AG09319 (cell line): ENCODE results near the gene FRY.

Source experiments
- DNase-seq: peaks from one replicate; pipeline ENCODE4 v3.0.0-alpha.2; 2010; ENCODE audit warnings: low read depth; ENCODE audit errors: extremely low read depth
- TF ChIP-seq, protein P1 (sequence below): IDR thresholded peaks from 2 replicates; pipeline ENCODE4 v1.5.1; 2011; ENCODE audit warnings: low read depth, mild to moderate bottlenecking, inconsistent platforms, low read length, moderate library complexity

The FRY gene

DNA sequence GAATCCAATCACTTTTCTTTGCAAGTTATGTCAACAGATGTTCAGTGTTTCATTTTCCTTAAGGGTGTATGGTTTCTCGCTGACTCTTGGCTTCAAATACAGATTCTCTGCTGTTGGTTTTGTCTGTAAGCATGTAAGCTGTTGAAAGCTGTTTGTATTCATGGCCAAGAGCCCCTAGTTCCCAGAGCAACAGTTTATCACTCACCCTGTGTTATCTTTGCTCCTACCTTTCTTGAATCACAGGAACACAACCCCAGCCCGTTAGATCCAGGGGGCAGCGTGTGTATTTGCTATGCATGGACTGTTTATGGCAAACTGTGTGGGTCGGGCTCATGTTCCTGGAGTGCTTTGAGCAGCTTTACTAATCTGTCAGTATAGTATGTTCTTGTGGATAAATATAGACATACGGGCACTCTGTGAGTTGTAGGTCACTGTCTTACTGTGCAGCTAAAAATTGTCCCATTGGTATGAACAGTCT is 28.9 kb downstream of the FRY start:
- no peak for DNase-seq
- TF ChIP-seq, protein P1, sequence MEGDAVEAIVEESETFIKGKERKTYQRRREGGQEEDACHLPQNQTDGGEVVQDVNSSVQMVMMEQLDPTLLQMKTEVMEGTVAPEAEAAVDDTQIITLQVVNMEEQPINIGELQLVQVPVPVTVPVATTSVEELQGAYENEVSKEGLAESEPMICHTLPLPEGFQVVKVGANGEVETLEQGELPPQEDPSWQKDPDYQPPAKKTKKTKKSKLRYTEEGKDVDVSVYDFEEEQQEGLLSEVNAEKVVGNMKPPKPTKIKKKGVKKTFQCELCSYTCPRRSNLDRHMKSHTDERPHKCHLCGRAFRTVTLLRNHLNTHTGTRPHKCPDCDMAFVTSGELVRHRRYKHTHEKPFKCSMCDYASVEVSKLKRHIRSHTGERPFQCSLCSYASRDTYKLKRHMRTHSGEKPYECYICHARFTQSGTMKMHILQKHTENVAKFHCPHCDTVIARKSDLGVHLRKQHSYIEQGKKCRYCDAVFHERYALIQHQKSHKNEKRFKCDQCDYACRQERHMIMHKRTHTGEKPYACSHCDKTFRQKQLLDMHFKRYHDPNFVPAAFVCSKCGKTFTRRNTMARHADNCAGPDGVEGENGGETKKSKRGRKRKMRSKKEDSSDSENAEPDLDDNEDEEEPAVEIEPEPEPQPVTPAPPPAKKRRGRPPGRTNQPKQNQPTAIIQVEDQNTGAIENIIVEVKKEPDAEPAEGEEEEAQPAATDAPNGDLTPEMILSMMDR, result no peak

DNA sequence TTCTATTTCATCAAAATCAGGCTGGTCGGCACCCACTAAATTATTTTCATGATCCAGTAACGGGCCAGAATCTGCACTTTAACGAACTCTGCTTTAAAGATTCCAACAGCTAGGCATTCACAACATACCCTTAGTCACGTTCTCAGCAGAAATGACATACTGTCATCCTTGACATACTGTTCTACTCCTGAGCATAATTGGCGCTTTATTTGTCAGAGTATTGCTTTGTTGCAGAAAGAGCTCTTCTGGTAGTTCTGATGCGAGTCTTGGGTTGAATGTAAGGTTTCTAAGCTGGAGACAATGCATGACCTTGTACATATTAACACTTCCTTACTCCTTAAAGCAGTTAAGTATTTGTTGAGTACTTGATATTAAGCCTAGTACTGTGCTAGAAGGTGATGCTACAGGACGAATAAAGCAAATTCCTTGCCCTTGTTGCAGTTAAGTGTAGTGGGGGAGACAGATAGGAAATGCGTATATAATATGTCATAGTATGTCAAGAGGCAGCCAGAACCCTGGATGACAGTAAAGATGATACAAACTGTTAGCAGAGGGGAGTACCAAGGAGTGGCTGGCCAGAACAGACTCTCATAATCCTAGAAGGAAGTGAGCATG is 32.2 kb downstream of the FRY start:
- DNase-seq, result no peak
- TF ChIP-seq, protein P1, result no peak

DNA sequence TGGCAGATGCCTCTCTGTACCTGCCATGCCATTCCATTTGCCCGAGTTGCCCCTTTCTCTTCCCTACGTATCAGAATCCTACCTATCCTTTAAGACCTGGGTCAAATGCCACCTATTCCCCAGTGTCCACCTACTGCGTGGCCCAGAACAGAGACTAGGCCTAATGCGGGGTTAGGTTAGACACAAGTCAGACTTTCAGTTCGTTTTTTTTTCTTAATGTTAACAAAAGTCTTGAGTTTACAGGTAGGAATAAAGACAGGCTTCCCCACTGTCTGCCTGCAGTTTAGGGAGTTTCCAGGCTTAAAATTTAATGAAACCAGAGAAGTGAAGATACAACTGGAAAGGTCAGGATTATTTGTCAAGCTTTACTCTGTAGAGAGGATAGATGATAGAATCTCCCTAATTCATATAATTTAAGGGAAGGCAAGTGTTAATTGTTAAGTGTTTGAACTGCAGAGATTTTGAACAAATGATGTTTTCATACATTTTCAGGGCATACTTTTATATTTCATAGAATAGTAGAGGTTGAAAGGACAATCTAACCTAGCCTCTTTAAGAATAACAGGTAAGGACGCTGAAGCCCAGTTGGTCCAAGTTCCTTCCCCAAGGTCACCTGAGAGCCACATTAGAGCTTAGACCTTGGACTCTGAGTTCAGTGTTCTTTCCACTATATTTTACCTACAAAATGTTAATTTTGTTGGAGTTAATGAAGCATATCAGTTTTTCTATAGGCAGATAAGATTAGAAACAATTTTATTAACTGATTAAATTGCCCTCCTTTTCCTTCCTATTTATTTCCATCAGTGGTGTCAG is 35.8 kb downstream of the FRY start:
- TF ChIP-seq, protein P1, result no peak
- no peak for DNase-seq

DNA sequence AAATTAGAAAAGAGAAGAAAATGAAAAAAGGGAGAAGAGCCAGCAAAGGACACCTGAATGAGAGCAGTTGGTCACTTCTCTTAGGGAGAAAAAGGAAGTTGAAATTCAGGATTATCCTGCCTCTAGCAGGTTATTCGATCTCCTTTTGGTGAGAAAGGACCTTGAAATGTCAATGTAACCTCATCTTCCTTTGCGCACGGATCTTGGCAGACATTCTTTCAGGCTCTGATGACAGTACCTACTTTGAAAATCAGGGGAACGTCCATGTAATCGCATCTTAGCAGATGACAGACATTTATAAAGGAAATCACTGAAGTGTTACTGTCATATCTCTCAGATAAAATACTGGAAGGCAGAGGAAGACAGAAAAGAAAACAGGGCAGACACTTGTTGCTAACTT is 36.7 kb downstream of the FRY start:
- TF ChIP-seq, protein P1, result no peak
- DNase-seq, result no peak

DNA sequence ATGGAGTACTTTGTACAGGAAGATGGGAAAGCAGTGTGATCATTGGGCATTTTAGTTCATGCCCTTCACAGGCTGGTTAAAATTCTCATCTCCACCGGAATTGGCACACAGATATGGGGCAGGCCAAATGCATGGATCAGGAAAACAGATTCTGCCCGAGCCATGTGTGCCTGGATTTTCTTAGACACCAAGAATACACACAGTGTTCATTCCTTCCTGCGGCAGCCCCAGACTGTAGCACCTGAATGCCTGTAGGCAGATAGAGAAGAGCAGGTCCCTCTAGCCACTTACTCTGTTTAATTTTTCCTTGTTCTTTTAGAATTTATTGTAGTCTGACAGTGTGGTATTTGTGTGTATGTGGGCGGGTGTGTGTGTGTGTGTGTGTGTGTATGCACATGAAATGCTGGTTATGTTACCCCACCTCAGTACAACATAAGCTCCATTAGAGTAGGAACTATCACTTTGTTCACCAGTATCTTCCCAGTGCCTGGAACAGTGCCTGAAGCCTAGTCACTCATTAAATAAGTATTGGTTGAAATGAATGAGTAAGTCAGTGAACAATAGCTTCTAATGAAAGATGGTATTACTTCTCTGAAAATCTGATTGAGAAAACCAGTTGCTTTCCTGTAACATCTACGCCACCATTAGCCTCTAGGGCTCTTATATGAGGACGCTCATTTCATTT is 41.7 kb downstream of the FRY start:
- DNase-seq, result no peak
- TF ChIP-seq, protein P1, result no peak

DNA sequence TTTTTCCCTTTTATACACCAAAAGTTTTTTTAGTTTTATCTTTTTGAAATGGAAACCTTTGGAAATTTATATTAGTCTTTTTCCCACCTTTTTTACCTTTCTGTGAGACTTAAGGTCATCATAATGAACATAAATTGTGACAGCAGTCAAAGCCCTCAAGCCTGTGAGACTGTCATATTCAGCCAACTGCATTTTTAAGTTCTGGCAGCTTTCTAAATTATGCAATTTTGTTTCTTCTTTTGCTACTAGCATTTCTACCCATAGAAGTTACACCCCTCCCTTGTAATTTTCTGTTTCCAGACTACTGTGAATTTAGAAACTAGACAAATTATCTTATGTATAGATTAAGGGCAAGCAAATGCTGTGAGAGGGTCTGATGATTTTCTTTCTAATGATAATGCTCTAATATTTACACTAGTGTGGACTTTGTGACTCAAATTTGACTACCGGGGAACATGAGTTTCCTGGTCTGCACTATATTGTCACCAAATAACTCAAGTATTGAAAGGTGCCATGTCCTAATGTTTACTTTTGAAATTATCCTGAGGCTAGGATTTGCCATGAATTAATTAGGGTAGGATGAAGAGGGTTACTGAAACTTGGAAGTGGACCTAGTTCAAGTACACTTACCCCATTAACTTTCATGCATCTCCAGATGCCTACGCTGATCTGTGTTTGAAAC is 43.7 kb downstream of the FRY start:
- TF ChIP-seq, protein P1, result no peak
- DNase-seq, result no peak
